Nephron progenitor cell (in vitro differentiated cells): ENCODE results near the gene SPTLC2.

Experiments used
- DNase-seq: peaks from one replicate; pipeline ENCODE4 v3.0.0; 2021
- H3K27ac Mint-ChIP-seq: 2 replicates; pipeline ENCODE4 v1.8.0; 2021; ENCODE audit warnings: mild to moderate bottlenecking, moderate library complexity, mixed read lengths
- H3K27me3 Mint-ChIP-seq: 2 replicates; pipeline ENCODE4 v1.8.0; 2021; ENCODE audit warnings: mild to moderate bottlenecking, low read depth, mixed read lengths; ENCODE audit not compliant: poor library complexity
- H3K36me3 Mint-ChIP-seq: 2 replicates; pipeline ENCODE4 v1.8.0; 2021; ENCODE audit warnings: low read depth, mixed read lengths
- H3K4me1 Mint-ChIP-seq: 2 replicates; pipeline ENCODE4 v1.8.0; 2021; ENCODE audit warnings: mixed read lengths
- H3K4me3 Mint-ChIP-seq: 2 replicates; pipeline ENCODE4 v1.8.0; 2021; ENCODE audit warnings: mild to moderate bottlenecking, moderate library complexity, mixed read lengths
- H3K9me3 Mint-ChIP-seq: 2 replicates; pipeline ENCODE4 v1.8.0; 2021; ENCODE audit warnings: mild to moderate bottlenecking, moderate library complexity, mixed read lengths
- TF ChIP-seq, protein P1 (sequence below): fragments of 200-600 bp; sonication (generic); IDR thresholded peaks from 2 replicates; pipeline ENCODE4 v1.5.0; 2021; ENCODE audit warnings: antibody characterized with exemption

Gene SPTLC2

DNA sequence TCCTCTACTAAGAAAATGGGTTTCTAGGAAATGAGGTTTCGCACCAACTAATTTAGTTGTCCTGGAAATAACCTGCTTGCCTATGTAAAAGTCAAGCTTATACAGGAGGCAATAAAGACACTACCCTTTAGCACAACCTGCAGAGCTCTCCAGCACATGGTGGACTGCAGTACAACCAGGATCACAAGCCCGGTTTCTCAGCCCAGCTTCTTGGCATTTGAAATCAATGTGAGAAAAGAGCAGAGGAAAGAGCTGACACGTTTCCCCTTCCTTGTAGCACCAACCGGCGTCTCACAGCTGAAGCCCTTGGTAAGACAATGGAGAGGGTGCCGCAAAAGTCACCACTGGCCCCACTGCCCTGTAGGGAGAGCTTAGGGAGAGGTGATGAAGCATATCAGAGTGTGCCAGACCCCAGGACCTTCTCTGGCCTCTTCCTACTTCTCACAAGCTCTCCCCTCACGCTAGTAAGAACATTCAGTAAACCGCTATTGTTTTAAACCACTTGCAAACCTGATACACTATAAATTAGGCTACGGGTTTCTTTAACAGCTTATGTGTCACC lies 8.6 kb downstream of the SPTLC2 start:
- TF ChIP-seq, protein P1, sequence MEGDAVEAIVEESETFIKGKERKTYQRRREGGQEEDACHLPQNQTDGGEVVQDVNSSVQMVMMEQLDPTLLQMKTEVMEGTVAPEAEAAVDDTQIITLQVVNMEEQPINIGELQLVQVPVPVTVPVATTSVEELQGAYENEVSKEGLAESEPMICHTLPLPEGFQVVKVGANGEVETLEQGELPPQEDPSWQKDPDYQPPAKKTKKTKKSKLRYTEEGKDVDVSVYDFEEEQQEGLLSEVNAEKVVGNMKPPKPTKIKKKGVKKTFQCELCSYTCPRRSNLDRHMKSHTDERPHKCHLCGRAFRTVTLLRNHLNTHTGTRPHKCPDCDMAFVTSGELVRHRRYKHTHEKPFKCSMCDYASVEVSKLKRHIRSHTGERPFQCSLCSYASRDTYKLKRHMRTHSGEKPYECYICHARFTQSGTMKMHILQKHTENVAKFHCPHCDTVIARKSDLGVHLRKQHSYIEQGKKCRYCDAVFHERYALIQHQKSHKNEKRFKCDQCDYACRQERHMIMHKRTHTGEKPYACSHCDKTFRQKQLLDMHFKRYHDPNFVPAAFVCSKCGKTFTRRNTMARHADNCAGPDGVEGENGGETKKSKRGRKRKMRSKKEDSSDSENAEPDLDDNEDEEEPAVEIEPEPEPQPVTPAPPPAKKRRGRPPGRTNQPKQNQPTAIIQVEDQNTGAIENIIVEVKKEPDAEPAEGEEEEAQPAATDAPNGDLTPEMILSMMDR: no peak
- H3K27ac Mint-ChIP-seq: peak overlapping the region; percentile 66
- no peaks in the 10 kb centered on the region for H3K27me3 Mint-ChIP-seq
- H3K4me3 Mint-ChIP-seq: no peak overlapping the region
- H3K36me3 Mint-ChIP-seq: peaks cover 11% of the 10 kb centered on the region
- peaks cover 12% of the 10 kb centered on the region for H3K4me1 Mint-ChIP-seq
- peak; percentile 18 for DNase-seq
- H3K9me3 Mint-ChIP-seq: peaks cover 7% of the 10 kb centered on the region

DNA sequence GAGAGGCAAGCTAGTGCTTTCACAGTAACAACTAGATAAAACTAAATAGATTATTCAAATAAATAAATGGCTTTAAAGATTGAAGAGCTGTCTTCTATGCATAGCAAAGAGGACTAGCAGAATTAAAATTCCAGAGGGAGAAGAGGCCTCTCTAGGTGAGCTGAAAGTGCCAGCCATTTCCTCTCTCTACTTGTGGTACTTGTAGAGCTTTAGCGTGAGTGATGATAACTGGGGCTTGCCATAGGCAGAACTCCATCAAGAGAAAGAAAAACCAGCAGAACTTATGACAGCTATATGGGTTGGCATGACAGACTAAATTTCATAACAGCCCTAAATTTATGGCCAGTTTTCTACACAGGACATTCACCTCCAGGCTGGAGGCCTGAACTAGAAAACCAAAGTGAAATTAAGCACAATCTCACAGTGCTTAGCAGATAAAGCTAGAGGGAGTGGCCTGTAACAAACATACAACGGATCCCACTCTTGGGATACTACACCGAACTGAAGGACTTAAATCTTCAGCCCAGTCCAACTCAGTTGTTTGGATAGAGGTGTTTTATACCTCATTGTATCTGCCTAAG lies 11.0 kb downstream of the SPTLC2 start:
- Mint-ChIP-seq H3K4me3 (no peak overlapping the region), H3K4me1 (peaks cover 14% of the 10 kb centered on the region), H3K36me3 (peaks cover 30% of the 10 kb centered on the region), H3K27ac (no peak overlapping the region), H3K27me3 (no peaks in the 10 kb centered on the region), H3K9me3 (peaks cover 28% of the 10 kb centered on the region)
- no peak for DNase-seq
- TF ChIP-seq, protein P1: no peak

DNA sequence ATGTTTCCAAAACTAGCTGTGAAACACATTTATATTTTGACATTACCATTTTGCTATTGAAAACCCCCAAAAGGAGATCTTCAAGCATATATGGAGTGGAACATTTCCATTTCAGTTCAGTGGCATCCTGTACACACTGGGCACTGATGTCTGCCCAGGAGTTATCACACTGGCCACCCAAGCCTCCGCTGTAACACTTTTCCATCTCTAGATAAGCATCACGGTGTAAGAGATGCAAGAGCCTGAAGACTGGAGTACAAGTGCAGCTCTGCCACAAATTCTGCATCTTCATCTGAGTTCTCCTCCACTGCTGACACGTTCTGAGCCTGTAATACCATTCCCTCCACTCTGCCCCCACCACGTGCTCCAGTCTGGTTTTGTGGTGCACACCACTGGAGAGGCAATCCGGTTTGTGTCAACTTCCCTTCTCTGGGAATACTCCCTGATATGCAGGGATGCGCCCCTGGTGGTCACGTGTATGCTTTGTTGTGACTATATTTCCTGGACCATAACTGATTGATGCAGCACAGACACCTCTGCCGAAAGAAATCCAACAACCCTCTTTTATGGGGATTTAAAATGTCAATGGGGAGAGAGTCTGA lies 12.7 kb downstream of the SPTLC2 start:
- peak overlapping the region; percentile 83 for H3K27ac Mint-ChIP-seq
- no peaks in the 10 kb centered on the region for H3K27me3 Mint-ChIP-seq
- peaks cover 27% of the 10 kb centered on the region for H3K4me1 Mint-ChIP-seq
- DNase-seq: no peak
- peaks cover 30% of the 10 kb centered on the region for H3K9me3 Mint-ChIP-seq
- TF ChIP-seq, protein P1: no peak
- H3K4me3 Mint-ChIP-seq: no peak overlapping the region
- H3K36me3 Mint-ChIP-seq: peaks cover 33% of the 10 kb centered on the region

DNA sequence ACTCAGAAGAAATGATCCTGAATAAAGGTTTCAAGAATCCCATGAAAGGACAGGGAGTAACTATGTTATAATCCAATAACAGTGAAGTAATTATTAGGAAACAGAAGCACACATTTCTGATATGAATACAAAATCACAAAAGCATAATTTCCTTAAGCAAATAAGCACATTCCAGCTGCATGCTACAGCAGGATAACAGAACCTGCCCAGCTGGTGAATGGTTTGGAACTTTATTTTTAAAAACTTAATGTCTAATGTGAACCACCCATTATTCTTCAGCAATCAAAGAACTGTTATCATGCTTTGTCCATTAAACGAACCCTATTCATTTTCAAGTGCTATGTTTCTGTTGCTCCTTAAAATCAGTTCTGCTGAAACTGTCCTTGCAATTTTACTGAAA lies 13.4 kb downstream of the SPTLC2 start:
- H3K27ac Mint-ChIP-seq: no peak overlapping the region
- H3K4me1 Mint-ChIP-seq: peaks cover 28% of the 10 kb centered on the region
- H3K9me3 Mint-ChIP-seq: peaks cover 30% of the 10 kb centered on the region
- H3K36me3 Mint-ChIP-seq: peaks cover 33% of the 10 kb centered on the region
- no peak overlapping the region for H3K4me3 Mint-ChIP-seq
- DNase-seq: no peak
- H3K27me3 Mint-ChIP-seq: no peaks in the 10 kb centered on the region
- TF ChIP-seq, protein P1: no peak

DNA sequence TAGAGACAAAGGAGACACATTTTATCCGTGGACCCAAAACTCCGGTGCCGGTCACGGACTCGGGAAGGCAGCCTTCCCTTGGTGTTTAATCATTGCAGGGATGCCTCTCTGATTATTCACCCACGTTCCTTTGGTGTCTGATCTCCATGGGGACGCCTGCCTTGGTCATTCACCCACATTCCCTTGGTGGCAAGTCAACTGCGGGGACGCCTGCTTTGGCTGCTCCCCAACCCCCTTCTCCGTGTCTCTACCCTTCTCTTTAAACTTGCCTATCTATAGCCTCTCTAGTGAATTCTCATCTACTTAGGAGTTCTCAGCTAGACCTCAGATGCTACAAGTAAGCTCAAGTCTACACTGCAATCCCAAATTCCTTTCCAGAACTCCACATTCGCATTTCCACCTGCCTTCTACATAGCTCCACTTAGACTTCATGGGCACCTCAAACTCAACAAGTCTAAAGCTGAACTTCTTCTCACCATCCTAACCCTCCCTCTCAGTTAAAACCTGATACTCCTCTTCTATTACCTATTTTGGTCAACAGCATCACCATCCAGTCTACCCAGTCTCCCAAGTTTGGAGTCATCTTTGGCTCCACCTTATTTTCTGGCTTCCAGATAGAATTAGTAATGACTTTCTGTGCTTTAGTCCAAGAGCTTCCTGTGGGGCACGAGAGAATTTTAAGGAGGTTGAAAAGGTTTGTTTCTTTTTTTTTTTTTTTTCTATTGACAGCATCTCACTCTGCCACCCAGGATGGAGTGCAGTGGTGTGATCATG lies 14.4 kb downstream of the SPTLC2 start:
- H3K9me3 Mint-ChIP-seq: peaks cover 30% of the 10 kb centered on the region
- H3K27ac Mint-ChIP-seq: no peak overlapping the region
- H3K4me3 Mint-ChIP-seq: no peak overlapping the region
- H3K27me3 Mint-ChIP-seq: no peaks in the 10 kb centered on the region
- DNase-seq: no peak
- TF ChIP-seq, protein P1: no peak
- peaks cover 23% of the 10 kb centered on the region for H3K4me1 Mint-ChIP-seq
- H3K36me3 Mint-ChIP-seq: peaks cover 33% of the 10 kb centered on the region
